NCI-H1694 (cell line): Measurements from ENCODE around the gene BIN1.

Experiments used
- DNase-seq: peaks from one replicate; lab custom pipeline; 2025; lab: John Stamatoyannopoulos, UW

Gene BIN1

GRCh38 chr2:127090281-127091120 lies 16.5 kb downstream of the BIN1 start:
- DNase-seq: no peak

- no peak for DNase-seq
These were observed 17.3 kb downstream of the BIN1 start for GRCh38 chr2:127089478-127090235.

- no peak for DNase-seq
These were observed 18.2 kb downstream of the BIN1 start for GRCh38 chr2:127088706-127089105.

GRCh38 chr2:127087791-127088495 lies 19.0 kb downstream of the BIN1 start:
- no peak for DNase-seq

GRCh38 chr2:127086990-127087790 lies 19.8 kb downstream of the BIN1 start:
- DNase-seq: no peak

GRCh38 chr2:127085317-127085681 lies 21.7 kb downstream of the BIN1 start:
- no peak for DNase-seq

GRCh38 chr2:127084611-127085316 lies 22.2 kb downstream of the BIN1 start:
- no peak for DNase-seq

GRCh38 chr2:127083819-127084503 lies 23.0 kb downstream of the BIN1 start:
- no peak for DNase-seq

- no peak for DNase-seq
These were observed 24.0 kb downstream of the BIN1 start for GRCh38 chr2:127082974-127083373.

GRCh38 chr2:127081826-127082633 lies 24.9 kb downstream of the BIN1 start:
- no peak for DNase-seq

GRCh38 chr2:127080938-127081755 lies 25.8 kb downstream of the BIN1 start:
- DNase-seq: no peak

GRCh38 chr2:127080226-127080937 lies 26.6 kb downstream of the BIN1 start:
- DNase-seq: no peak

- DNase-seq: no peak
These were observed 27.5 kb downstream of the BIN1 start for GRCh38 chr2:127079358-127079920.

- no peak for DNase-seq
These were observed 28.2 kb downstream of the BIN1 start for GRCh38 chr2:127078666-127079270.

- DNase-seq: no peak
These were observed 28.9 kb downstream of the BIN1 start for GRCh38 chr2:127078028-127078427.

- no peak for DNase-seq
These were observed 30.0 kb downstream of the BIN1 start for GRCh38 chr2:127076924-127077323.

GRCh38 chr2:127076290-127076689 lies 30.7 kb downstream of the BIN1 start:
- no peak for DNase-seq
